Hepatocyte (in vitro differentiated cells): ENCODE measurements around the gene CHCHD6. TPM values are rescaled to one million over a fixed set of nuclear protein-coding genes. Genes with fewer than 3 reads are reported as not detected.

Experiments used
- DNase-seq: peaks from one replicate; pipeline ENCODE4 v3.0.0-alpha.2; 2016; ENCODE audit warnings: low spot score
- H2AFZ ChIP-seq: fragments of 200-600 bp; sonication (generic); 2 replicates; pipeline ENCODE4 v1.6.0; 2016; ENCODE audit warnings: antibody characterized with exemption, mild to moderate bottlenecking
- H3K27ac ChIP-seq: fragments of 200-600 bp; sonication (generic); 2 replicates; pipeline ENCODE4 v1.5.1; 2016; ENCODE audit warnings: mild to moderate bottlenecking
- H3K27me3 ChIP-seq: fragments of 200-600 bp; sonication (generic); 2 replicates; pipeline ENCODE4 v1.6.1; 2016
- H3K36me3 ChIP-seq: fragments of 200-600 bp; sonication (generic); replicated peaks from 2 replicates; pipeline ENCODE4 v1.5.1; 2016; ENCODE audit warnings: low read depth; ENCODE audit not compliant: insufficient read depth
- H3K4me1 ChIP-seq: fragments of 200-600 bp; sonication (generic); 2 replicates; pipeline ENCODE4 v1.5.1; 2016; ENCODE audit warnings: mild to moderate bottlenecking, moderate library complexity; ENCODE audit not compliant: insufficient read depth
- H3K4me2 ChIP-seq: fragments of 200-600 bp; sonication (generic); 2 replicates; pipeline ENCODE4 v1.6.0; 2016
- H3K4me3 ChIP-seq: fragments of 200-600 bp; sonication (generic); 2 replicates; pipeline ENCODE4 v1.5.1; 2016; ENCODE audit warnings: mild to moderate bottlenecking
- H3K79me2 ChIP-seq: fragments of 200-600 bp; sonication (generic); 2 replicates; pipeline ENCODE4 v1.6.0; 2017; ENCODE audit warnings: mild to moderate bottlenecking
- H3K9me2 ChIP-seq: fragments of 200-600 bp; sonication (generic); replicated peaks from 2 replicates; pipeline ENCODE4 v1.6.0; 2017; ENCODE audit warnings: mild to moderate bottlenecking; ENCODE audit not compliant: insufficient read depth
- H3K9me3 ChIP-seq: fragments of 200-600 bp; sonication (generic); 2 replicates; pipeline ENCODE4 v1.5.1; 2016; ENCODE audit warnings: low read depth, mild to moderate bottlenecking
- H4K20me1 ChIP-seq: fragments of 200-600 bp; sonication (generic); 2 replicates; pipeline ENCODE4 v1.6.0; 2016; ENCODE audit warnings: mild to moderate bottlenecking; ENCODE audit not compliant: insufficient read depth, poor library complexity, severe bottlenecking
- CTCF ChIP-seq: fragments of 200-600 bp; sonication (generic); IDR thresholded peaks from 2 replicates; pipeline ENCODE4 v1.5.1; 2016; ENCODE audit warnings: antibody characterized with exemption, mild to moderate bottlenecking; ENCODE audit not compliant: poor library complexity
- EZH2 ChIP-seq: fragments of 200-600 bp; sonication (generic); IDR thresholded peaks from 2 replicates; pipeline ENCODE4 v1.6.1; 2016; ENCODE audit warnings: antibody characterized with exemption, mild to moderate bottlenecking, borderline replicate concordance
- EZH2phosphoT487 ChIP-seq: fragments of 200-600 bp; sonication (generic); IDR thresholded peaks from one replicate; pipeline ENCODE4 v1.6.1; 2018; ENCODE audit warnings: antibody characterized with exemption, mild to moderate bottlenecking, low read depth, moderate library complexity; ENCODE audit not compliant: unreplicated experiment, severe bottlenecking
- WGBS: methylation state at CpG from one replicate; pipeline ENCODE4 v1.1.6; 2016; ENCODE audit warnings: low lambda C conversion rate; ENCODE audit errors: missing lambda C conversion rate; 5-methylcytosine and 5-hydroxymethylcytosine counted together
- polyA plus RNA-seq: library from polyadenylated mRNA; unstranded; fragments of >200 nt; fragmentation: Nextera tagmentation; extraction: Ambion mirVana; gene quantifications from 2 replicates; pipeline ENCODE4 v1.2.1, GENCODE V29; 2016
- total RNA-seq: library from RNA; depleted of rRNA; stranded (reverse); fragments of >200 nt; gene quantifications from 2 replicates; pipeline ENCODE4 v1.2.3, GENCODE V29; 2014

CHCHD6 gene
- total and polyA plus RNA-seq, 2 experiments from 2014 or later, result 13.8 to 19.7 TPM

DNA sequence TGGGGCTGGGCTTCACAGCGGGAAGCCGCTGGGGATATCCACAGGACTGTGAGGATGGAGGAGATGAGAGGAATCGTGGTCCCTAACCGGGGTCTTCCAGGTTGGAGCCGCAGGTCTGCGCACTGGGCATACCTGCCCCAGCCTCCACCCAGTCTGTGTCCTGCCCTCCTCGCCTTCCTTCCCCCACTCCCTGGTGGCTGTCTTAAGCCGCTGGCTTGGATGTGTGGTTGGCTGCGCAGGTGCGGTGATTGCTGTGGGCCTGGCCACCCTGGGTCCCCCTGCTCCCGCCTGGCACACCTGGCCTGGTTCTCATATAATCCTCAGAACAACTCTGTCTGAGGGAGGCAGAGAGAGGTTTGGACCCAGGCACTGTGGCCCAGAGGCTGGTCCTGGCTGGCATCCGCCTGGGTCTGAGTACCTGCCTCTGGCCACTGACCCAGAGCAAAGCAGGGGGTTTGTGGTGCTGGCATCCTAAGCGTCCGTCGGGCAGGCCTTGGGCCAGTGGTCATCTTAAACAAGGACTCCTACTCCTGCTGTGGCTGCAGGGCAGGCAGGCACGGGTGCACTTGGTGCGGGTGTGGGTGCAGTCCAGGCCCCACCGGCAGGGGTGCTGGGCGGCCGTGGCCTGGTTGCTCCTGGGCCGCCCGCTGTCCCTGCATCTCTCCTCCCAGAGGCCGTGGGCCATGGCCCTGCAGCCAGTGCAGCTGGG is 297.6 kb downstream of the CHCHD6 start:
- TF ChIP-seq EZH2phosphoT487 (no peak), CTCF (no peak), EZH2 (no peak)
- Histone ChIP-seq H3K4me1 (peaks cover 14% of the 10 kb centered on the region), H2AFZ (no peak overlapping the region), H3K9me2 (no peaks in the 10 kb centered on the region), H4K20me1 (peaks cover 21% of the 10 kb centered on the region), H3K4me3 (no peak overlapping the region), H3K9me3 (no peaks in the 10 kb centered on the region), H3K4me2 (peak overlapping the region; percentile 44), H3K36me3 (no peaks in the 10 kb centered on the region), H3K79me2 (peaks cover 12% of the 10 kb centered on the region), H3K27me3 (no peaks in the 10 kb centered on the region), H3K27ac (peak overlapping the region; percentile 54)
- DNase-seq, result no peak
- 82% methylated on average over 19 of the region's 23 CpGs for WGBS

- peaks cover 14% of the 10 kb centered on the region for H3K4me1 ChIP-seq
- H3K36me3 ChIP-seq, result no peaks in the 10 kb centered on the region
- TF ChIP-seq CTCF (peak; percentile 59), EZH2 (no peak)
- no peaks in the 10 kb centered on the region for H3K27me3 ChIP-seq
- H2AFZ ChIP-seq, result no peak overlapping the region
- no peak overlapping the region for H3K4me3 ChIP-seq
- peak; percentile 88 for DNase-seq
- peak overlapping the region; percentile 44 for H3K4me2 ChIP-seq
- no peaks in the 10 kb centered on the region for H3K9me2 ChIP-seq
- peak overlapping the region; percentile 86 for H3K27ac ChIP-seq
- H3K9me3 ChIP-seq, result no peaks in the 10 kb centered on the region
- H3K79me2 ChIP-seq, result peaks cover 7% of the 10 kb centered on the region
- WGBS, result 45% methylated on average over 25 of the region's 26 CpGs
- peaks cover 14% of the 10 kb centered on the region for H4K20me1 ChIP-seq
Observed at GRCh38 chr3:127002195-127003174, 298.4 kb downstream of the CHCHD6 start.

GRCh38 chr3:127003175-127003555 is 299.1 kb downstream of the CHCHD6 start:
- H4K20me1 ChIP-seq, result peaks cover 8% of the 10 kb centered on the region
- peaks cover 14% of the 10 kb centered on the region for H3K4me1 ChIP-seq
- H2AFZ ChIP-seq, result no peak overlapping the region
- H3K79me2 ChIP-seq, result peaks cover 4% of the 10 kb centered on the region
- no peaks in the 10 kb centered on the region for H3K27me3 ChIP-seq
- TF ChIP-seq EZH2phosphoT487, result no peak
- TF ChIP-seq CTCF, result no peak
- no peak for TF ChIP-seq EZH2
- 96% methylated on average over 12 of the region's 12 CpGs for WGBS
- no peaks in the 10 kb centered on the region for H3K9me3 ChIP-seq
- no peak for DNase-seq
- H3K9me2 ChIP-seq, result no peaks in the 10 kb centered on the region
- H3K4me3 ChIP-seq, result no peak overlapping the region
- H3K4me2 ChIP-seq, result no peak overlapping the region
- no peaks in the 10 kb centered on the region for H3K36me3 ChIP-seq
- H3K27ac ChIP-seq, result no peak overlapping the region
